GM18909 (cell line): ENCODE results near the gene DDX54.
A peak's percentile ranks its signal among the peaks of the same experiment; 100 is the strongest.

ENCODE experiments used
- ATAC-seq: cut with Tn5 transposase; IDR thresholded peaks from one replicate; pipeline ENCODE4 v1.9.1; 2021; ENCODE audit warnings: mild to moderate bottlenecking; ENCODE audit not compliant: unreplicated experiment, poor library complexity

DDX54 gene, protein sequence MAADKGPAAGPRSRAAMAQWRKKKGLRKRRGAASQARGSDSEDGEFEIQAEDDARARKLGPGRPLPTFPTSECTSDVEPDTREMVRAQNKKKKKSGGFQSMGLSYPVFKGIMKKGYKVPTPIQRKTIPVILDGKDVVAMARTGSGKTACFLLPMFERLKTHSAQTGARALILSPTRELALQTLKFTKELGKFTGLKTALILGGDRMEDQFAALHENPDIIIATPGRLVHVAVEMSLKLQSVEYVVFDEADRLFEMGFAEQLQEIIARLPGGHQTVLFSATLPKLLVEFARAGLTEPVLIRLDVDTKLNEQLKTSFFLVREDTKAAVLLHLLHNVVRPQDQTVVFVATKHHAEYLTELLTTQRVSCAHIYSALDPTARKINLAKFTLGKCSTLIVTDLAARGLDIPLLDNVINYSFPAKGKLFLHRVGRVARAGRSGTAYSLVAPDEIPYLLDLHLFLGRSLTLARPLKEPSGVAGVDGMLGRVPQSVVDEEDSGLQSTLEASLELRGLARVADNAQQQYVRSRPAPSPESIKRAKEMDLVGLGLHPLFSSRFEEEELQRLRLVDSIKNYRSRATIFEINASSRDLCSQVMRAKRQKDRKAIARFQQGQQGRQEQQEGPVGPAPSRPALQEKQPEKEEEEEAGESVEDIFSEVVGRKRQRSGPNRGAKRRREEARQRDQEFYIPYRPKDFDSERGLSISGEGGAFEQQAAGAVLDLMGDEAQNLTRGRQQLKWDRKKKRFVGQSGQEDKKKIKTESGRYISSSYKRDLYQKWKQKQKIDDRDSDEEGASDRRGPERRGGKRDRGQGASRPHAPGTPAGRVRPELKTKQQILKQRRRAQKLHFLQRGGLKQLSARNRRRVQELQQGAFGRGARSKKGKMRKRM

DNA sequence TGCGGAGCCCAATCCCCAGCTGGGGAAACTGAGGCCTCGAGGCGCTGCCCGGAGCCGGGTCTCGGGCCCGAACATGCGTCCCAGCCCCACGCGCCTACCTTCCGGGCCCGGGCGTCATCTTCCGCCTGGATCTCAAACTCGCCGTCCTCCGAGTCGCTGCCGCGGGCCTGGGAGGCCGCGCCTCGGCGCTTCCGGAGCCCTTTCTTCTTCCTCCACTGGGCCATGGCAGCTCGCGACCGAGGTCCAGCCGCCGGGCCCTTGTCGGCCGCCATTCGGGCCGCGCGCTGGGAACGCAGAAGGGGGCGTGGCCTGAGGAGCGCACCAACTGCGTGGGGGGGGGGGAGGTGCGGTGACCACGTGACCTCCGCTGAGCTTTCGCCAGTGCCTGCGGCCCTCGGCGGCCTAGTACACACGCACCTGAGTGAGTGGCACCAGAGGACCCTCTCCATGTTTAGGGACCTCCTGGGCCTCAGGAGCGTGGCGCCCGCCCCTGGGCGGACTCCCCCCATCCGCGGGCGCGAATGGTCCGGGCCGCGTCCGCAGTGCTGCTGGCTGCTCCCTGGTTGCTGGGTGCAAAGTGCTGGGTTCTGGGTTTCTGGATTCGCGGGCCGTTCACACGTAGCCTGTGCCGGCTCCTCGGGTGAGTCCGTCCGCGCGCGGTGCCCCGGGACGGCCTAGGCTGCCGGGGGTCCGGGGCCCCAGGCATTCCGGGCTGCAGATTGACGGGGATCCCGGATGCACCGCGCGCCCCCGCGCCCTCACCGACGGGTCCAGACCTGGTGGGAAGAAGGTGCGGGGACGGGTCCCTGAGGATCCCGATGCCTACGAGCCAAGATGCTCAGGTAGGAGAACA lies at the start of gene DDX54, which contains the start of gene RITA1:
Gene DDX54, minus strand, starts transcription at position 299 of the 853 bp plus-strand sequence. Its CDS starts 27 bp downstream, at position 272.
Gene RITA1, plus strand, starts transcription at position 542 of the 853 bp plus-strand sequence. CDS start 1,026 bp downstream, outside the sequence.
- peak; percentile 53 for ATAC-seq

DNA sequence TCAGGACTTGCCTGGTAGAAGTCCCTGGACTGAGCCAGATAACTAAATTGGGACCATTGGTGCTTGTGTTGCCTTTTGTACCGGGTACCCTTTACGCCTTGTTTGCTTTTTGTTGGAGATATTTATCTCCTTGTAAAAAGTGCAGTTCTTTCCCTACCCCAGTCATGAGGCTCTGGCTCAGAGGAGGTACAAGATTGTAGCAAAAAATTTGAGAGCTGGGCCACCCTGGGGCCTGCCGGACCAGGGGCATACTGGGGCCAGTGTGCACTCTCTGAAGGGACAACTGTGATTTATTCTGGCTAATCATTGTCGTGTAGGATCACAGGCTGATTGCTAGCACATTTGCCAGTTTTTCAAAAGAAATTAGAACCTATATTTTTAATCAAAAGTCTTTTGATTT lies 49.2 kb upstream of the DDX54 start:
- ATAC-seq, result no peak

DNA sequence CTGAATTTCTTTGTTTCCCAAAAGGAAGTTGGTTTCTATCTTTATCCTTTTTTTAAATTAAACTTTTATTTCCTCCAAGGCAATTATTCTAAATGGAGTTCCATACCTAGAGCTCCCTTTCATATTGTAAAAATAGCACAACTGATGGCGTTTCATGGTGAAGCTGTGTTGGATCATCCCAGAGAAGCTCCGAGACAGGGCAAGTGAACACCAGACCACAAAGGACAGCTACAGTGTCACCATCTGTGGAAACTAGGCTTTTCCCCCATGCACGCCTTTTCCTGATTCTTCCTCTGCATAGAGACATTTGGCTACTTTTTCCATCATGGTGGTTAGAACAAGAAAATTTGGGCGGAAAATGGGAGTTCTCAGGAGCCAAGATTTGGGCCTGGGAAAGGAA lies 48.7 kb upstream of the DDX54 start:
- no peak for ATAC-seq

DNA sequence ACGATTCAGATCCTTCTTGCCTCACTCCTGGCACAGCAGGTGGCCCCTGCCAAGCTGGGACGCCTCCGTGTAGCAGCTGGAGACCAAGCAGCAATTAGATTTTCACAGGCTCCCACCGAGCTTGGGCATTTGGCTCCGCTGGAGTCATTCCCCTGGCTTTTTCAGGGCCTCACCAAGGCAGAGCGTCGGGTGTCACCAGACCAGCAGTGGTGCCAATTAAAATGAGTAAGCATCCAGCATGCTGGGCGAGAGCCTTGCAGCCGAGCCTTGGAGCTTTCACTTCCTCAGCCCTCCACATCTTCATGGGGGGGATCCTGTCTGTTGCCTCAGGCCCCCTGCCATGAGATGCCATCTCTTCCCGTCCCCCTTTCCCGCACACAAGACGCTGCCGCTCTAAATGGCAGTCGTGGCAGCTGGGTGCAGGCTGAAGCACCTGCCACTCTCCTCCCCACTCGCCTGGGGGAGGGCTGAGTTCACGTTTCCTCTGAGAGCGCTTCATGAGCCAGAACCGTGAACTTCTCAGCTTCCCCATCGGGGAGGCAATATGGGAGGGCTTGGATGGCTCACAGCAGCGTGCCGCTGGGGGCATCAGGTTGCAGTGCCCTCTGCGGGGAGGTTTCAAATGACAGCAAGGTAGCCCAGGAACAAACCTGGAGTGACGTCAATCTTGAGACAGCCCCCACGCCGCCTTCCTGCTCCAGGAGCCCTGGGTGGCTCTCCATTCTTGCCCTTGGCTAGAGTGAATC lies 47.7 kb upstream of the DDX54 start:
- ATAC-seq, result peak; percentile 73

DNA sequence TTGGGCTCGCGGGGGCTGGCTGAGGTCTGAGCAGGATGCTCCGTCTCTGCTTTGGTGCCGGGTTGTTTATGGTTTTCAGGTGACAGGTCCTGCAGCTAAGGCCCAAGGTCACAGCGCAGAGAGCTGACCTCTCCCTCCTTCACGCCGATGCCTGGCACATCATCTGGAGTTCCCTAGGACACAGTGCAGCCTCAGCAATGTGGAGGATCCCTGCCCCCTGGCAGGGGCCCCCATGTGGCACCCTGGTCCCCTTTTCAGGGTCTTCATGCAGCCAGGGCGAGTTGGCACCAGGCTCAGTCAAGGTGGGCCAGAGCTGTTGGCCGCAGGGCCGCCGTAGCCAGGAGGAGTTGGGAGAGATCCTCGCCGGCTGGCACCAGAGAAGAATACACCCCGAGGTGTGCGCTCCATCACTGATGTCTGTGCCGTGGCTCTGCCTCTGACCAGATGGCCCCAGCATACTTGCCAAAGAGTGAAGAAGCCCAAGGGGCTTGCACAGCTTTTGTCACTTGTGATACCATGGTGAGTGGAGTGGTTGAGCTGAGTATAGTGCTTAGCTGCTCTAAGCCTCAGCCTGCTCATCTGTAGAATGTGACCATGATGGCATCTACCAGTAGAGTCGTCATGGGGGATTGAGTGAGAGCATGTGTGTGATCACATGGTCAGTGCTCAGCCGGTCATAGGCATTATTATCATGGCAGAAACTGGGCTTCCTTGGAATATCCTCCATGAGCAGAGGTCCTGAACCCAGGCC lies 47.0 kb upstream of the DDX54 start:
- ATAC-seq, result no peak

DNA sequence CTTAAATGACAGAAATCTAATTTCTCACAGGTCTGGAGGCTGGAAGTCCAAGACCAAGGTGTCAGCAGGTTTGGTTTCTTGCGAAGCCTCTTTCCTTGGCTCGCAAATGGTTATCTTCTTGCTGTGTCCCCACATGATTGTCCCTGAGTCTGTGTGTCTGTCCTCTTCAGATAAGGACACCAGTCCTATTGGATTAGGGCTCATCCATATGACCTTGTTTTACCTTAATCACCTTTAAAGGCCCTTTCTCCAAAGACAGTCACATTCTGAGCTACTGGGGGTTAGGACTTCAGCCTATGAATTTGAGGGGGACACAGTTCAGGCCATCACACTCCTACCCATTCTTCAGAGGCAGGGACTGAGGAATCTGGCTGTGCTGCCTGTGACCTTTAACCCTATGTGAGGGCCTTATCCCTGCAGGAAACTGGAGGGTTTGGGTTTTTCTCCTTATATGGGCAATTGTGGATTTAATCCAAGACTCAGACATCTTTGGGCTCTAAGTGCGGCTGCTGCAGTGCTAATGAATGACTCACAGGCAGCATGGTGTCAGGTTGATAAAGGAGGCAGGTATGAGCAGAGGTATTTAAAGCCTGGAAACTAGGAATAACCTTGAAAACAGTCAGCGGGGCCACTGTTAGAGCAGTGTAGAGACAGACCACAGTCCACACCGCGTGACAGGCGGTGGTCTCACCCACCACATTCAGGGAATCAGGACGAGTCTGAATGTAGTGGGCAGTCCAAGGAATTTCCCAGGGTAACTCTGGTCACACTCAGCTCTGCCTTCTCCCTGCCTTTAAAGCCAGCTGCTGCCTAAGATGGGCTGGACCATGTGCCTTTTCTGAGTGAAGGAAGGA lies 46.2 kb upstream of the DDX54 start:
- no peak for ATAC-seq

DNA sequence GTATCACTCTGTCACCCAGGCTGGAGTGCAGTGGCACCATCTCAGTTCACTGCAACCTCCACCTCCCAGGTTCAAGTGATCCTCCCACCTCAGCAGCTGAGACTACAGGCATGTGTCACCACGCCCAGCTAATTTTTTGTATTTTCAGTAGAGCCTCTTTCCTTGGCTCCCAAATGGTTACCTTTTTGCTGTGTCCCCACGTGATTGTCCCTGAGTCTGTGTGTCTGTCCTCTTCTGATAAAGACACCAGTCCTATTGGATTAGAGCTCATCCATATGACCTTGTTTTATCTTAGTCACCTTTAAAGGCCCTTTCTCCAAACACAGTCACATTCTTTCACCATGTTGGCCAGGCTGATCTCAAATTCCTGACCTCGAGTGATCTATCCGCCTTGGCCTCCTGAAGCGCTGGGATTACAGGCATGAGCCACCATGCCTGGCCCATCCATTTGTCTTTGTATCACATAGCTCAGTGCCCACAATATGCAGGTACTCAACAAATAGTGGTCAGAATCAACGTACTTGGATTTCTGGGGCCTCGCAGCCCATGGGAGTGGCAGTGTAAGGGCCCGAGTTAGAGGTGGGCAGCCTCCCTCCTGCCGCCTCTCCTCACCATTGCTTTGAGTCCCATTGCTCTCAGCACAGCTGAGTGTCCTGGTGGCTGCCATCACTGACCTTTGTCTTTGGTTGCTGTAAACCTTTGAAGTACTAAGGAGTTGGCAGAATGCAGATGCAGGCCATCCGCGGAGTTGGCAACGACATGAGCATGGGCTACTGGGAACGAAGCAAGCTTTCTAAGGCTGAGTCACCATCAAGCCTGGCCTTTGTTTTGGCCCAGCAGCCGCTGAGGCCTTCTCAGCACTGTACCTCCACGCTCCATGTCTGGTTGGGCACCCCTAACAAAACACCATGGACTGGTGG lies 45.3 kb upstream of the DDX54 start:
- peak; percentile 11 for ATAC-seq

DNA sequence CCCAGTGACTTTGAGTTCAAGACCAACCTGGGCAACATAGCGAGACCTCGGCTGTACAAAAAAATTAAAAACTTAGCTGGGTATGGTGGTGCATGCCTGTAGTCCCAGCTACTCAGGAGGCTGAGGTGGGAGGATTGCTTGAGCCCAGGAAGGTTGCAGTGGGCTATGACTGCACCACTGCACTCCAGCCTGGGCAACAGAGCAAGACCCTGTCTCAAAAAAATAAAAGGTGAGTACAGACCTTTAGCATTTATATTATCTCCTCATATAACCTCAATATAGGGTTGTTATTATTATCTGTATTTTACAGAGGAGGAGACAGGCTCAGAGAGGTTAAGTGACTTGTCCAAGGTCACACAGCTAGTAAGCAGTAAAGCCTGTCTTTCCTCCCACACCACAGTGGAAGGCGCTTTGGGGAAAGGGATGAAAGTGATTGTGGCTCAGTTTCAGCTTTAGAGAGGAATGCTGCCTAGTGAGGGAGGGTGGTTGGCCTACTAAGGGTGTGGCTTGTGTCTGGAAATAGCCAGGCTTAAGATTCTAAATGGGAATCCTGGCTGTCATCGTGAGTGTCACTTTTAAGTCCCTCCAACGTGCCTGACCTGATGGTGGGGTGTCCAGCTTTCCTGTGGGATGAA lies 43.2 kb upstream of the DDX54 start:
- no peak for ATAC-seq

DNA sequence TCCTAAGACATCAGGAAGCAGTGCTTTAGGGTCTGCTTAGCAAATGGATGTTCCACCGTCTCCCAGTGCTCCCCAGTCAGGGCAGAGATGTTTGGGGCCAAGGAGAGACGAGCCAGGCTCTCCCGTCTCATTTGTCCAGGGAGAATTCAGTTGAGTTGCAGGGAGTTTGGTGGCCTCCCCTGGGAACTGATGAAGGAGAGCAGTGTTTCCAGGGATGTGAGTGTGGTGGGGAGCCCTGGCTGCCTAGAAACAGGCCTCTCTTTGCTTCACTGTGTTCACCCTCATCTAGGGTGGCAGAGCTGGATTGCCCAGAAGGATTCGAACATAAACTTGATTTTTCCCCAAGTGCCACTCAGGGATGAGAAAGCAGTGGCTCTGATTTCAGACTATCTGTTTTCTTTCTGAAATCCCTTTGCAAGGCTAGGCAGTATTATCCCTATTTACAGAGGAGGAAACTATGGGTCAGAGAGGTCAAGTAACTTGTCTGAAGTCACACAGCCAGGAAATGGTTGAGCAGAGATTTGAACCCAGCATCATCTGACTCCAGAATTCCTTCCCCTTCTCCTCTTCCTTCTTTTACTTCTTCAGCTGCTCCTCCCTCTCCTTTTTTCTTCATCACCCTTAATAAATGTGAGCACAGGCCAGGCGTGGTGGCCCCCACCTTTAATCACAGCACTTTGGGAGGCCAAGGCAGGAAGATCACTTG lies 42.6 kb upstream of the DDX54 start:
- no peak for ATAC-seq

DNA sequence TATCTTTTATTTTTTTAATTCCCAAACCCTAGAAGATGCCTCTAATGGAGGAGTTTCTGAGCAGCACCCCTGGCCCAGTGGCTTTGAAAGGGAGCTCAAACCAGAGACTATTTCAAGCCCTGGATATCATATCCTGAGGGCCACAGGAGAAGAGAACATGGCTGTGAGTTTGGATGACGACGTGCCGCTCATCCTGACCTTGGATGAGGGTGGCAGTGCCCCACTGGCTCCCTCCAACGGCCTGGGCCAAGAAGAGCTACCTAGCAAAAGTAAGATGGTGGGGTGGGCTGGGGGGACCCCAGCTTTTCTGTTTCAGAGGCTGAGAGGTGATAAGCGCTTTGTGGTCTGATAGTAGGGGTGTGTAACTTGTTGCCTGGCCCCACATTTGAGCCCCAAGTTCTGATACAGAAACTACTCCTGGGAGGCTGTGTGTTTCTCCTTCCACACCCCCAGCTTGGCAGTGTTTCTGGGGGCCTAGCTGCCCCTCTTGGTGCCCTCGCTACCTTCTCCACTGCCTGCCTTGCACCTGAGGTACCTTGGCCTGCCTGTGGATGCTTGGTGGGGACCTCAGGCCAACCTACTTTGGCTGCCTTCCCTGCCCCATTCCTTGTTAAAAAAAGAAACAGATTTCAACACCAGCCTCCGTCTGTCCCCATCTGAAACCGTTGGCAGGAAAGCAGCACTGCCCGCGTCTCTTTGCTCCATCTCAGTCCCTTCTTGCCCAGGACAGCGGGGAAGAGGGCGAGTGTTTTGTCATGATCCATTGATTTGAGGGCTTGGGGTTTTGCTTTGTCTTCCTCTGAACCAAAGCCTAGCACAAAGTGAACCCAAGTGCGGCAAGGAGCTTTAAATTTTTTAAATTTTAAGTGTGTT lies 41.7 kb upstream of the DDX54 start:
- no peak for ATAC-seq

DNA sequence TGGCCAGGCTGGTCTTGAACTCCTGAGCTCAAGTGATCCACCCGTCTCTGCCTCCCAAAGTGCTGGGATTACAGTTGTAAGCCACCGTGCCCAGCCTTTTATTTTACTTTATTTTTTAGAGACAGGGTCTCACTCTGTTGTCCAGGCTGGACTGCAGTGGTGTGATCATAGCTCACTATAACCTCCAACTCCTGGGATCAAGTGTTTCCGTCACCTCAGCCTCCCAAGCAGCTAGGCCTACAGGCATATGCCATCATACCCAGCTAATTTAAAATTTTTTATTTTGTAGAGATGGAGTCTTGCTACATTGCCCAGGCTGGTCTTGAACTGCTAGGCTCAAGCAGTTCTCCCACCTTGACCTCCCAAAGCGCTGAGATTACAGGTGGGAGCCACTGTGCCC lies 39.7 kb upstream of the DDX54 start:
- no peak for ATAC-seq

DNA sequence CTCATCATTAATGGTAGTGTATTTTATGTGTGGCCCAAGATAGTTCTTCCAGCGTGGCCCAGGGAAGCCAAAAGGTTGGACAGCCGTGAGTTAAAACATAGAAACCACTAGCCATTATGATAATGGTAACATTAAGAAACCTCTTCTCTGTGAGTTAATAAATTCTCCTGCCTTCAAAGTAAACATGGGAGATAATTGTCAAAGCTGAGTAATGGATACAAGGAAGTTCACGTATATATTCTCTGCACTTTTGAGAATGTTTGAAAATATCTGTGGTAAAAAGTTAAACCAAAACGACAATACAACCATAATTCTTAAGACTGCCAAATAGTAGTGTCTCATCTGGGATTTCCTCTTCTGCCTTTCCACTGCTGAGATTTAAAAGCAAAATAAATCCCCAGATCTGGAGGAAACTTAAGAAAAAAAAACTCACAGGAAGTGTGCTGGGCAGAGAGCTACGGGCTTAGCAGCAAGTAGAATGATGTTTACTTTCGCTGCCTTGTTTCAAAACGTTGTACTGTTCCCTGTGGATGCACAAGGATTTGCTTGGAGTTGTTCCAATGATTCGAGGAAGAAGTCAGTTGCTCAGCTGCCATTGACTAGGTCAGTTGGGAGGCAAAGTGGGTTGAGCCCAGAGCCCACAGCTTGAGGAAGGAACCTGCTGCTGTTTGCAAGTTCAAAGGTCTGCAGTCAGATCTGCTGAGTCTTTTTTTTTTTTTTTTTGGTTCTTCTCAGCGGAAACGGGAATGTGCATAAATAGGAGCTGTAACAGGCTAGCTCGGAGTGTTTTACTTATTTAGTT lies 37.7 kb upstream of the DDX54 start:
- ATAC-seq, result no peak

DNA sequence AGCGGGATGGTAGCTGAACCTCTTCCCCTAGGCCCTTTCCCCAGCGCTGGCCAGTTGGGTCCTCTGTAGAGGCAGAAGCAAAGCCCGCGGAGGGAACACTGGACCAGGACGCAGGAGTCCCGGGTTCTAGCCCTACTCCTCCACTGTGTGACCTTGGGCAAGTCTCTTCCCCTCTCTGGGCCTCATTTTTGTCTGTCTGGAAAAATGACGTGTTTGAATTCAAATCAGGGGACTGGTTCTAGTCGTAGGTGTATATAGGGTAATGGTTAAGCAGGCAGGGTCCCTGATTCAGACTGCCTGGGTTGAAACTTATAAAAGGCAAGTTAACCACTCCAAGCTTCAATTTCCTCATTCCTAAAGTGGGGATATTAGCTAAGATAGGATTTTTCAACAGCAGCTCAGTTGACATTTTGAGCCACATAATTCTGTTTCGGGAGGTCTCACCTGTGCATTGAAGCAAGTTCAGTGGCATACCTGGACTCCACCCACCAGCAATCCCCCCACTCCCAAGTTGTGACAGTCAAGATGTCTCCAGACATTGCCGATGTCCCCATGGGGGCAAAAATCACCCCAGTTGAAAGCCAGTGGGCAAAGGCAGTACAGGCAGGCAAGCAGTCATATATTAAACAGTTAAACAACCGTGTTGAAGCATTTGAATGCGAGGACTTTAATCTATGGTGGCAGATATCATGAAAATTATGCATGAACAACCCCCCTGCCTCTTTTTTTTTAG lies 36.9 kb upstream of the DDX54 start:
- ATAC-seq, result no peak
